Stimulated activated CD4-positive, alpha-beta T cell treated with anti-CD3 and anti-CD28 coated beads, Interleukin-2, amount 100 ng/mL, for 4 hours (primary cell): ENCODE data around the gene RSPO3.
A peak's percentile ranks its signal among the peaks of the same experiment; 100 is the strongest.

Experiments used
- DNase-seq: peaks from one replicate; pipeline ENCODE4 v3.0.0-alpha.2; 2020; ENCODE audit warnings: low read depth

Gene RSPO3

DNA sequence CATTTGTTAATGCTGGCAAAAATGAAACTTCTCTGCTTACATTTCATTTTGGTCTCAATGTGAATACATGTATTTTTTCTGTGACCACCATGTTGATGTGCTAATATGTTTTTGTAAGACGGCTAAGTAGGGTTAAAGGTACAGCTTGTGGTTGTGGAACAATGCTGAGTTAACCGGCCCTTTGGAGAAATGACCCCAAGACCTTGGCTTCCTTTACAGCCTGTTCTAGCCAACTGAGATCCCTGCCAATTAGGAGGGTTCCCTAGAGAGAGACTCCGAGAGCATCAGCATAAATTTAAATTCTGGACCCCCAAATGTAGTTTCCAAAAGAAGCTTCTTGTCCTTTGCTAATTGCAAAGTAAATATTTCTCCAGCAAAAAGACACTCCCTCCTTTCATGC is 44.4 kb downstream of the RSPO3 start:
- DNase-seq, result no peak

DNA sequence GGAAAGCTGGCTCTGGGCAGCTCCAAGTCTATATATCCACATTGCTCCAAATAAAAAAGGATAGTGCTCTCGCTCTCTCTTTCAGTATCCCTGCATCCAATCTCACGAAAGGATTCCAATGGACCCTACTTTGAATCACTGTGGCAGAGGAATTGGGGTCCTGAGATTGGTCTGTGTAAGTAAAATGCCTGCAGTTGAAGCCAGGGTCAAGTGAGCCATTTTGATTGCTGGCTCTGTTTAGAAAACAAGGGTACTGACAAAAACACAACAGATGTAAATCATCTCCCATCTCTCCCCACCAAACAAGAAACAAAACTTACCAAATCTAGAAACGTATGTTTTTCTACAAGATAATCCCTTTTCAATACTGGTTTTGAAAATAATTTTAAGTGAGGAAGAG is 45.6 kb downstream of the RSPO3 start:
- no peak for DNase-seq

- DNase-seq, result no peak
Measured at GRCh38 chr6:127164565-127164964, 46.1 kb downstream of the RSPO3 start.

GRCh38 chr6:127173156-127173940 is 54.9 kb downstream of the RSPO3 start:
- DNase-seq, result no peak

GRCh38 chr6:127176146-127176545 is 57.7 kb downstream of the RSPO3 start:
- DNase-seq, result no peak

- DNase-seq, result no peak
Measured at GRCh38 chr6:127177030-127177922, 58.8 kb downstream of the RSPO3 start.

- no peak for DNase-seq
Measured at GRCh38 chr6:127177923-127178231, 59.4 kb downstream of the RSPO3 start.

- DNase-seq, result no peak
Measured at GRCh38 chr6:127178746-127179145, 60.3 kb downstream of the RSPO3 start.

DNA sequence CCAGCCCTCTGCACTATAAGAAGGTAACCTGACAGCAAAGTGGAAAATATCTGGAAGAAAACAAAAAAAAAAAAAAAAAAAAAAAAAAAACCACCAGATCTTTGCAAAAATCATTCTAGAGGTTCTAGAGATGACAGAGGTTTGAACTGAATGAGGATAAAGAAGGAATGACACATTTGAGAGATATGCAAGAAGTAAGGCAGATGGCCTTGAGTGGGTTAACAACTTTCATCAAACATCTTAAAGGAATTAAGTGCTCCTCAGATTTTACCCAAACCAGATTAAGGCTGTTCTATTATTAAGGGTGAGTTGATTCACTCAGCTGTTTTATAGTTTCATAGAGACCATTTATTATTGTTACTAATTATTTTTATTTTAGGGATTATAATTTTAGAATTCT is 62.0 kb downstream of the RSPO3 start:
- no peak for DNase-seq

- no peak for DNase-seq
Measured at GRCh38 chr6:127182501-127182900, 64.0 kb downstream of the RSPO3 start.

DNA sequence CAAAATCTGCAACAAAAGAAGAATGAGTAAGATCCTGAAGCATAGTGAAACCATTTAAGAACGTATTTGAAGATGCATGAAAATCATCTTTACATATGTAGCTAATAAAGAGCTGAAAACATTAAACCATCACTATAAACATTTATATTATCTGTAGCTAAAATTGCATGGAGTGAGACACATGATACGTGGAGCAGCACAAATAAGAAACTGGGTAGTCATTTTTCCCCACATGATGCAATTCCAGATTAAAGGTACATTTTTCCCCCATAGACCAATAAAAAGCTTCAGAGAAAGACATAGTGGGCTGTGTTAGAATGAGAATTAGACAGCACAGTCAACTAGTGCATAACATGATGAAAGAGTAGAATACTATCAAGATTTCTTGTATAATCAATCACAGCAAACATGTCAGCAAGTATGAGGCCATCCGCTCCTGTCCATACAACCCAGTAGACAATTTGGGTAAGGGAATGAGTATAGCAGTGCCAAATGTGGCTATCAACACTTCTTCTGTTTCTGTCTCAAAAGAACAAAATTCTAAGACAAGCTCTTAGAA is 67.0 kb downstream of the RSPO3 start:
- no peak for DNase-seq

DNA sequence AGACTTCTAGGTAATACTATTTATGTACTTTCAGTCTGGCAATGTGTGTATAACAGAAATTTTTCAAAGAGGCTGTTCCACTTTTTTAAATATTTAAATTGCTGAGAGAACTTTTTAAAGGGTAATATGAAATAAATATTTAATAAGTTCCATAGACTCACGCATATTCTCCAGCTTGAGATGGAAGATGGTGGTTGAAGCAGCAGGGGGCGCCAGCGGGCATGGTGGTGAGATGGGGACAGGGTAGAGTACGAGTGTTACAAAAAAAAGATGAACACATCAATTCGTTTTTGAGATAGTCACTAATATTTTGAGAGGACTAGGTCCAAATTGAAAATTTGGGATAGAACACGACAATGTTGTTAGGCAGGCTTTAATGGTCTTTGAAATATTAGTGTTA is 68.4 kb downstream of the RSPO3 start:
- DNase-seq, result peak; percentile 7

DNA sequence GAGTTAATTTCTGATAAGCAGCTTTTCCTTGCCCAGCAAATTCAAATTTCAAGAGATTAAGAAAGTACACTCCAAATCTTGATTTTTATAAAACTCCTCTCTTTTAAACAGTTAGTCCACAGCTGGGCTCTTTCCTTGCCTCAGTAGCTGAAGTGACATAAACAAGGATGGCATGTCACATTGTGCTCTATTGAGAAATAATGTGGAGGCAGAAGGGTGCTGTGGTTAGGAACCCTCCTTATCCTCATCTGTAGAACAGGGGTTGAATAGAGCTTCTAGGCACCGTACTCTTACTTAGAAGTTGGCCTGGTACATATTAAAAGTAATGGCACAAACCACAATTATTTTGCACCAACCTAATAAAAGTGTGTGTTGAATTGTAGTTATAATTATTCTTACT is 70.3 kb downstream of the RSPO3 start:
- no peak for DNase-seq

DNA sequence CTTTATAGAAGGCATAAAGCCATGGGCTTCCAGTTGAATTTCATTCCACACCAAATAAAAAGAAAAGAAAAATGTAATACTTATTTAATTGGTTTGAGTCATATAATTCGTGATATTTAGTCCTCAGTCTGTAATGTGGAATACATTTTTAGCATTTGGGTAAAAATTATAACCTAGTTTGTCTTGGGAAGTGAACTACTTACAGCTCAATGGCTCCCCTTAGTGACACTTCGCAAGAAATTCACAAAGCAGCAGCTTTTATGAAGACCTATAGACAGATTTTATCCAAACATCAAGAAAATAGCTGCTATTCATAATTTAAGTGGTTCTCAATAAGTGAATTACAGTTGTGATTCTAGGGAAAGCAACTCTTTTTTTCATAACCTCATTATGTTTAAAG is 72.1 kb downstream of the RSPO3 start:
- DNase-seq, result no peak

GRCh38 chr6:127191716-127192115 is 73.2 kb downstream of the RSPO3 start:
- DNase-seq, result no peak

- DNase-seq, result no peak
Measured at GRCh38 chr6:127192911-127193541, 74.6 kb downstream of the RSPO3 start.

GRCh38 chr6:127195833-127196232 is 77.4 kb downstream of the RSPO3 start:
- no peak for DNase-seq

DNA sequence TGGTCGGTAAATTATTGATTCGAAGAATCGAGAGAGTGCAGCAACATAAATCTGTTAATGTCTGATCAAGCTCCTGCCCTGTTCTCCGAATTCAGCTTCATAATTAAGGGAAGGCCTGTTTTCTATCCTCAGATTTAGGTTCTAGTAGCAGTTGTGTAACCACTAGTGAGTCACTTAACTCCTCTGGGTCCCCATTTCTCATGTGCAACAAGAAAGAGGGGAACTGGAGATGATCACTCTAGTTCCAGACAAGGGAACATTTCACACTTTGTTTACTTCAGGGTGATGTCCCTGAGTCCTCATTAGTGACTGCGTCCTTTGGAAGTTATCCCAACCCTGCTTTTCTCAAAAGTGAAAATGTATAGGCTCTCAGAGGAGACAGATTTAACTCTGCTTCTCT is 80.1 kb downstream of the RSPO3 start:
- DNase-seq, result no peak

GRCh38 chr6:127199470-127199869 is 81.0 kb downstream of the RSPO3 start:
- DNase-seq, result no peak

DNA sequence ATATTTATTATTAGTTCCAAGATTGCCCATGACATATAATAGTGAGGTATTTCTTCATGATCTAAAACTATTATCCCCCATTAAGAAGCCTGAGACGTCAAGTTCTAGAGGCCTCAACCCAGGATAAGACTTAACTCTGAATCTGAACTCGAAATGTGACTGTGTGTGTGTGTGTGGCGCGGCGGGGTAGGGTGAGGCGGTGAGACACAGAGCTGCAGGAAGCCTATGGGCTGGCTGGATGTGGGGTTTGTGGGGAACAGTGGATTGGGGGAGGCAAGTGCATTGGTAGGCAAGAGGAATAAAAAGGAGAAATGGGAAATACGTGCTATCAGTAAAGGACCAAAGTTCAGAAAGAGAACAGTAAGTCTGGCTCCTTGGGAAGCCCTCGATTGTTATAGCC is 81.6 kb downstream of the RSPO3 start:
- no peak for DNase-seq

DNA sequence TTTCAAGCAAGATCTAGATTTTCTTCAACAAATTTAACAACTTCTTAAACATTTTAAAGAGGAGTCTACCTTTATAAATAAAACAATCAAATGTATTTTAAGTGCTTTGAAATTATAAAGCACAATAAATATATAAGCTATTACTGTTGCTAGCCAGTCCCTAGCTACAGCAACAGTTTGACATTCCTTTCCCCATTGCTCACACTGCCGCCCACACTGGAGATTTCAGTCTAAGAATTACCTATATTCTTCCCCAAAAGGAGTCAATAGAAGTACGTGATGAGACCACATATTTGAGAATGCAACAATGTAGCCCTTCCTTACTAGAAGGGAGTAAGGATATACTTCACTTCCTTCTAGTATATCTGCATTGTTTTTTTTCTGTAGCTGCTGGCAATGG is 82.8 kb downstream of the RSPO3 start:
- no peak for DNase-seq

GRCh38 chr6:127202676-127203075 is 84.2 kb downstream of the RSPO3 start:
- no peak for DNase-seq

DNA sequence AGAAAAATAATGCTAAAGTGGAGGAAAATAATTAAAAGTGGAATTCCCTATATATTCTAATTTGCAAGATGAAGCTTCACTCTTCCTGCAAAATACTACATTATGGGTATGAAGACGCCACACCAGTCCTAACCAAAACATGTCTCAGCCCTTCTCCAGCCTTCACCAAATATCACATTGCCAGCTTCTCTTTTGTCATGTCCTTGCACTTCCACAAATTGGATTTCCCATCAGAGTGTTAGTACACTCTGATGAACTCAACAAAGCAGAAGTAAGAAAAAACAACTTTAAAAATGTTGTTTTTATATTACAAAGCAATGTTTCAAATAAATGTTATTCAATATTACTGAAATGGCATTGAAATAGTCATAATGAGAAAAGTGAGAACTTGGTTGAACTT is 85.8 kb downstream of the RSPO3 start:
- DNase-seq, result no peak
